H1 (cell line): ENCODE results near the gene REC8. TPM values are rescaled to one million over a fixed set of nuclear protein-coding genes. Genes with fewer than 3 reads are reported as not detected.
A peak's percentile ranks its signal among the peaks of the same experiment; 100 is the strongest.

ENCODE experiments used
- CTCF ChIA-PET: fragments of 300-600 bp; sonication (Branson Sonifier 250); formaldehyde crosslinking; loops from one replicate; lab custom pipeline; 2021; ENCODE audit not compliant: partially characterized antibody; lab: Charles Lee
- POLR2A ChIA-PET: fragments of 300-600 bp; sonication (Branson Sonifier 250); formaldehyde crosslinking; loops from one replicate; lab custom pipeline; 2021; ENCODE audit warnings: inconsistent platforms; ENCODE audit not compliant: partially characterized antibody; lab: Charles Lee
- DNase-seq, 2 experiments: peaks; one replicate each; pipeline versions ENCODE4 v3.0.0 to v3.0.0-alpha.2; 2010 to 2022; ENCODE audit warnings: low spot score in 2 of 2, low read depth in 1 of 2, mixed read lengths in 1 of 2
- FAIRE-seq: peaks from 2 replicates; lab custom pipeline; 2011; peaks lifted over from hg19 to GRCh38; lab: Jason Lieb, UNC
- H2AFZ ChIP-seq: 2 replicates; pipeline ENCODE4 v1.8.1; 2012; ENCODE audit warnings: low read length, inconsistent platforms
- H2AK5ac ChIP-seq: 2 replicates; pipeline ENCODE4 v1.6.1; 2013; ENCODE audit warnings: low read depth, low read length
- H2BK120ac ChIP-seq: replicated peaks from 2 replicates; pipeline ENCODE3; 2013; ENCODE audit warnings: low read depth, low read length, inconsistent platforms
- H2BK12ac ChIP-seq: 2 replicates; pipeline ENCODE4 v1.6.1; 2013; ENCODE audit warnings: low read depth, low read length
- H2BK15ac ChIP-seq: 2 replicates; pipeline ENCODE4 v1.6.1; 2013; ENCODE audit warnings: low read length
- H2BK20ac ChIP-seq: 2 replicates; pipeline ENCODE4 v1.6.1; 2013; ENCODE audit warnings: low read length
- H2BK5ac ChIP-seq: 2 replicates; pipeline ENCODE4 v1.6.1; 2013; ENCODE audit warnings: low read depth, low read length
- H3K14ac ChIP-seq: 2 replicates; pipeline ENCODE4 v1.6.1; 2013; ENCODE audit warnings: inconsistent platforms; ENCODE audit not compliant: insufficient read length
- H3K18ac ChIP-seq: 2 replicates; pipeline ENCODE4 v1.6.1; 2013; ENCODE audit warnings: low read length; ENCODE audit errors: extremely low read depth
- H3K23ac ChIP-seq: 2 replicates; pipeline ENCODE4 v1.6.1; 2013; ENCODE audit warnings: inconsistent platforms; ENCODE audit not compliant: insufficient read length
- H3K23me2 ChIP-seq: 2 replicates; pipeline ENCODE4 v1.6.1; 2013; ENCODE audit warnings: low read depth, low read length
- H3K27ac ChIP-seq: 2 replicates; pipeline ENCODE4 v1.6.1; 2011; ENCODE audit warnings: low read depth, low read length, inconsistent platforms
- H3K27me3 ChIP-seq, 4 experiments: replicated peaks in 1 of 4; 1 replicate in 1 of 4; 2 replicates in 3 of 4; pipeline versions ENCODE4 v1.6.1 to v1.8.1; 2011 to 2013; ENCODE audit warnings: low read length in 3 of 4, mild to moderate bottlenecking in 3 of 4, inconsistent platforms in 2 of 4, mixed read lengths in 2 of 4, moderate library complexity in 1 of 4; ENCODE audit not compliant: control insufficient read depth in 3 of 4, insufficient read depth in 3 of 4; ENCODE audit errors: extremely low read depth in 1 of 4
- H3K36me3 ChIP-seq, 4 experiments: 2 replicates each; pipeline versions ENCODE4 v1.6.1 to v1.8.1; 2011 to 2013; ENCODE audit warnings: mild to moderate bottlenecking in 4 of 4, low read length in 3 of 4, moderate library complexity in 2 of 4, control low read depth in 1 of 4, inconsistent platforms in 1 of 4; ENCODE audit not compliant: insufficient read depth in 4 of 4, control insufficient read depth in 2 of 4
- H3K4ac ChIP-seq: replicated peaks from 2 replicates; pipeline ENCODE3; 2013; ENCODE audit warnings: low read length, low read depth, mixed read lengths, inconsistent platforms; ENCODE audit not compliant: insufficient read length
- H3K4me1 ChIP-seq, 4 experiments: replicated peaks in 1 of 4; 1 replicate in 1 of 4; 2 replicates in 3 of 4; pipeline versions ENCODE4 v1.6.1 to v1.8.1; 2011 to 2013; ENCODE audit warnings: low read length in 3 of 4, inconsistent platforms in 2 of 4, mixed read lengths in 1 of 4; ENCODE audit not compliant: insufficient read depth in 4 of 4, control insufficient read depth in 3 of 4
- H3K4me2 ChIP-seq, 2 experiments: 2 replicates each; pipeline versions ENCODE4 v1.6.1 to v1.8.1; 2011 to 2013; ENCODE audit warnings: low read depth in 2 of 2, low read length in 2 of 2, control low read depth in 1 of 2, inconsistent platforms in 1 of 2, mild to moderate bottlenecking in 1 of 2; ENCODE audit not compliant: insufficient read depth in 1 of 2
- H3K4me3 ChIP-seq, 4 experiments: fragments of 200-600, 300-600 bp in 1 of 4; sonication (generic), shearing (Covaris generic), sonication (Bioruptor Twin) in 1 of 4; 2 replicates each; pipeline versions ENCODE4 v1.5.1 to v1.8.1; 2011 to 2016; ENCODE audit warnings: low read length in 4 of 4, low read depth in 3 of 4, control low read depth in 2 of 4, inconsistent platforms in 2 of 4, mild to moderate bottlenecking in 2 of 4, mixed read lengths in 1 of 4, moderate library complexity in 1 of 4; ENCODE audit not compliant: insufficient read depth in 2 of 4; ENCODE audit errors: extremely low read depth in 1 of 4
- H3K56ac ChIP-seq: replicated peaks from 2 replicates; pipeline ENCODE3; 2013; ENCODE audit warnings: low read depth, mild to moderate bottlenecking, mixed read lengths, low read length, inconsistent platforms; ENCODE audit not compliant: insufficient read length
- H3K79me1 ChIP-seq: 2 replicates; pipeline ENCODE4 v1.6.1; 2013; ENCODE audit warnings: low read depth, low read length, control low read depth
- H3K79me2 ChIP-seq, 2 experiments: 2 replicates each; pipeline versions ENCODE4 v1.6.1 to v1.8.1; 2012 to 2013; ENCODE audit warnings: low read length in 2 of 2, mild to moderate bottlenecking in 2 of 2, inconsistent platforms in 1 of 2; ENCODE audit not compliant: insufficient read depth in 2 of 2, control insufficient read depth in 1 of 2
- H3K9ac ChIP-seq, 4 experiments: replicated peaks in 1 of 4; 1 replicate in 1 of 4; 2 replicates in 3 of 4; pipeline versions ENCODE4 v1.6.1 to v1.8.1; 2011 to 2013; ENCODE audit warnings: low read depth in 3 of 4, low read length in 3 of 4, control low read depth in 2 of 4, mild to moderate bottlenecking in 2 of 4, moderate library complexity in 2 of 4, inconsistent platforms in 1 of 4; ENCODE audit errors: extremely low read depth in 1 of 4
- H3K9me3 ChIP-seq, 2 experiments: 2 replicates each; pipeline versions ENCODE4 v1.6.1 to v1.8.1; 2012 to 2013; ENCODE audit warnings: mild to moderate bottlenecking in 2 of 2, moderate library complexity in 2 of 2, control low read depth in 1 of 2, inconsistent platforms in 1 of 2, low read depth in 1 of 2, low read length in 1 of 2, mixed read lengths in 1 of 2; ENCODE audit not compliant: insufficient read depth in 2 of 2
- H4K20me1 ChIP-seq, 2 experiments: replicated peaks in 1 of 2; 2 replicates each; pipeline versions ENCODE3 to v1.8.1; 2011 to 2013; ENCODE audit warnings: inconsistent platforms in 2 of 2, low read length in 2 of 2, mild to moderate bottlenecking in 1 of 2; ENCODE audit not compliant: insufficient read depth in 2 of 2, control insufficient read depth in 1 of 2
- H4K5ac ChIP-seq: 2 replicates; pipeline ENCODE4 v1.6.1; 2013; ENCODE audit warnings: low read length, low read depth, mixed read lengths, inconsistent platforms; ENCODE audit not compliant: insufficient read length
- H4K8ac ChIP-seq: 2 replicates; pipeline ENCODE4 v1.8.0; 2013; ENCODE audit warnings: mild to moderate bottlenecking, moderate library complexity, low read length, inconsistent platforms; ENCODE audit not compliant: insufficient read depth; ENCODE audit errors: extremely low read depth
- H4K91ac ChIP-seq: replicated peaks from 2 replicates; pipeline ENCODE3; 2013; ENCODE audit warnings: low read length, mixed read lengths, inconsistent platforms; ENCODE audit not compliant: insufficient read length
- ASH2L ChIP-seq: fragments of 200-600, 300-600 bp; sonication (generic); IDR thresholded peaks from one replicate; pipeline ENCODE4 v1.7.1; 2017; ENCODE audit warnings: low read length
- CBX5 ChIP-seq: fragments of 300-800, 300-1000 bp; sonication (generic); IDR thresholded peaks from 2 replicates; pipeline ENCODE4 v1.7.1; 2016; ENCODE audit warnings: antibody characterized with exemption, low read length, low read depth
- CHD1 ChIP-seq: IDR thresholded peaks from 2 replicates; pipeline ENCODE4 v1.6.1; 2012; ENCODE audit warnings: low read depth, low read length, improper control_type of control experiment
- FOSL1 ChIP-seq: IDR thresholded peaks from 2 replicates; pipeline ENCODE4 v1.6.1; 2011; ENCODE audit warnings: mild to moderate bottlenecking, low read depth, low read length, moderate library complexity; ENCODE audit not compliant: insufficient read depth
- JUN ChIP-seq: IDR thresholded peaks from 2 replicates; pipeline ENCODE4 v1.6.1; 2011; ENCODE audit warnings: low read depth, mild to moderate bottlenecking, improper control_type of control experiment, low read length
- KDM1A ChIP-seq: fragments of 200-600, 300-600 bp; sonication (generic); IDR thresholded peaks from 2 replicates; pipeline ENCODE4 v1.7.1; 2016; ENCODE audit warnings: mild to moderate bottlenecking, low read length, borderline replicate concordance
- POLR2AphosphoS5 ChIP-seq: IDR thresholded peaks from 2 replicates; pipeline ENCODE4 v1.6.1; 2011; ENCODE audit warnings: low read depth, low read length
- RAD21 ChIP-seq, 2 experiments: IDR thresholded peaks in 1 of 2; conservative IDR thresholded peaks in 1 of 2; 2 replicates each; pipeline ENCODE4 v1.6.1; 2011; ENCODE audit warnings: low read depth in 2 of 2, low read length in 2 of 2, improper control_type of control experiment in 1 of 2, inconsistent platforms in 1 of 2, mild to moderate bottlenecking in 1 of 2, moderate library complexity in 1 of 2
- SP2 ChIP-seq: IDR thresholded peaks from 2 replicates; pipeline ENCODE4 v1.6.1; 2012; ENCODE audit warnings: mild to moderate bottlenecking, low read length, inconsistent platforms
- TEAD4 ChIP-seq: IDR thresholded peaks from 2 replicates; pipeline ENCODE4 v1.6.1; 2012; ENCODE audit warnings: low read depth, low read length, inconsistent platforms, mixed read lengths
- YY1 ChIP-seq: IDR thresholded peaks from 2 replicates; pipeline ENCODE4 v1.6.1; 2011; ENCODE audit warnings: low read depth, mild to moderate bottlenecking, low read length
- whole genome bisulfite sequencing, 2 experiments: shearing (Covaris generic) in 1 of 2; methylation state at CpG; one replicate each; pipeline versions ENCODE4 v1.1.6 to v1.1.7; 2013 to 2015; ENCODE audit warnings: low lambda C conversion rate in 2 of 2, mixed read lengths in 2 of 2, inconsistent platforms in 1 of 2, low coverage in 1 of 2, missing lambda C conversion rate in 1 of 2; ENCODE audit not compliant: insufficient replicate concordance in 2 of 2, insufficient coverage in 1 of 2, insufficient read length in 1 of 2; ENCODE audit errors: extremely low coverage in 1 of 2, missing lambda C conversion rate in 1 of 2; 5-methylcytosine and 5-hydroxymethylcytosine counted together
- polyA plus RNA-seq, 7 experiments: library from polyadenylated mRNA; depleted of rRNA in 3 of 7; stranded (reverse) in 5 of 7; unstranded in 2 of 7; fragments of >200 nt in 5 of 7; fragments of 200-250 nt in 2 of 7; gene quantifications; 1 replicate in 5 of 7; 2 replicates in 1 of 7; 4 replicates in 1 of 7; pipeline versions ENCODE4 v1.2.1 to v1.2.3, GENCODE V29; 2011 to 2013; ENCODE audit warnings: missing spikeins in 2 of 7, mixed read lengths in 2 of 7
- total RNA-seq: library from RNA; stranded (reverse); fragmentation: NEBNext Ultra II Directional; extraction: Animal tissue kit (Norgen Biotek cat#: 25700); gene quantifications from 2 replicates; pipeline ENCODE4 v1.2.1, GENCODE V29; 2021

Gene REC8
- total and polyA plus RNA-seq, 2 of the 8 experiments (the other 6 are each of a cell fraction or from before 2014, with no cell fraction given), result 9.8 to 28.5 TPM

DNA sequence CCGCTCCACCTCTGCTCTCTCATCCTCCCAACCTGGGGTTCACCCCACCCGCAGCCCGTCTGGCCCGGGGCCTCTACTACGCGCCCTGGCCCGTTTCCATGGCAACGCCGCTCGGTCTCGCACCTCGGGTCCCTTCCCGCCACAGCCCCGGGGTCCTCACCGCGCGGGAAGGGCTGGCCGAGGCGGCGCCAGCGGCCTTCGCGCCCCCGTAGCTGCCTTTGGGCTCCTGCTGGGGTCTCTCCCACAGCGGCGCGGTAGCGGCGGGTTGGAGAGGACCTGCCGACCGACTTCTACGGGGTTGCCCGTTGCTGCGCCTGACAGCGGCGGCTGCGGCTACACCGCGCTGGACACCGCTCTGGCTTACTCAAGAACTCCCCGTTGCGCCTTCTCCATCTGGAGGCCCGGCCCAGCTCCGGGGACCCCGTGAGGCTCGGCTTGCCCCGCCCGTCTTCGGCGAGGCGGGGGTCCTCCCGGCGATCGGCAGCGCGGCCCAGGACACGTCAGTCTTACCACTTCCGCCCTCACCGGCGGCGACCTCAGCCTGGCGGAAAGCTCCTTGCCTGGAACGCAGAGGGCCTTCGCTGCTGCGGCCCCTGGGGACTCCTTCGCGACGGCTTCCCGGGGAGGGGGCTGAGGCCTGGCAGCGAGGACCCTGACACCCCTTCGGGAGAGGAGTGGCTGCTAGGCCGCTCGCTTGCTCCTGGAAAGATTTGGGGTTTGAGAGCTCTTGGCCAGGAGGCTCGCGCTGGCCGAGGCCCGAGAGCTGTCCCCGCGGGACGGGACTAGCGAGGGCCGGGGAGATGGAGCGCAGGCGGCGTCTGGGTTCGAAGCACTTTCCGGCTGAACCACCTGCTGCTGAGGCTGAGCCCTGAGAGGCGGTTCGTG lies 23.5 kb downstream of the REC8 start, which contains the start of gene TM9SF1:
Gene TM9SF1 (minus strand): TSS at position 256 of the 885 bp plus-strand sequence. CDS start 422 bp downstream, outside the sequence.
- Histone ChIP-seq H4K8ac (peak within 1 kb of the TSS; percentile 99), H2BK15ac (no peak within 1 kb of the TSS), H3K4me3 (peak within 1 kb of the TSS; percentile 65 to 88 (median 84)), H3K36me3 (peaks cover 4 to 6% (median 5%) of the 10 kb centered on the region in 4 experiments; a peak in 5 of 8 replicates), H3K27ac (peak within 1 kb of the TSS; percentile 95), H3K9me3 (no peaks in the 10 kb centered on the region; a peak in 1 of 4 replicates), H3K79me1 (peaks cover 3% of the 10 kb centered on the region; the same call in 1 of the 2 replicates), H3K56ac (peak within 1 kb of the TSS; percentile 90), H2AK5ac (no peak within 1 kb of the TSS), H2BK120ac (no peak within 1 kb of the TSS), H3K79me2 (peaks cover 0 to 3% of the 10 kb centered on the region in 2 experiments; a peak in 2 of 4 replicates), H2AFZ (peak within 1 kb of the TSS; percentile 60; the same call in 1 of the 2 replicates), H3K4me2 (peak within 1 kb of the TSS; percentile 79 to 94), H2BK5ac (peak within 1 kb of the TSS; percentile 91), H3K4ac (peak within 1 kb of the TSS; percentile 92), H4K20me1 (no peaks in the 10 kb centered on the region), H3K9ac (peak within 1 kb of the TSS; percentile 78 to 97 (median 87)), H2BK20ac (no peak within 1 kb of the TSS), H3K23ac (no peak within 1 kb of the TSS), H3K4me1 (peaks cover 0 to 9% (median 3%) of the 10 kb centered on the region in 4 experiments; a peak in 3 of 7 replicates), H4K91ac (peak within 1 kb of the TSS; percentile 93), H3K27me3 (no peaks in the 10 kb centered on the region), H4K5ac (peak within 1 kb of the TSS; percentile 73), H3K18ac (peak within 1 kb of the TSS; percentile 93), H2BK12ac (peak within 1 kb of the TSS; percentile 52; the same call in 1 of the 2 replicates), H3K14ac (no peak within 1 kb of the TSS), H3K23me2 (peaks cover 5% of the 10 kb centered on the region; the same call in 1 of the 2 replicates)
- DNase-seq (peak; percentile 83 to 93), FAIRE-seq (no peak)
- POLR2A ChIA-PET, result interaction anchor here (0.6 to 4.7 kb wide), 31 partner anchors 9 to 640 kb away, joined by 3 to 119 read pairs (median 4); partner anchors contain the start of genes AP1G2, CHMP4A, EMC9 and GMPR2
- WGBS, 2 experiments, result 1% methylated on average over 86 of the region's 89 CpGs; no CpG with 5 or more reads in 1 of the 2 experiments
- CTCF ChIA-PET, result interaction anchor here (0.9 to 2.1 kb wide), 6 partner anchors 20 to 201 kb away, joined by 3 to 7 read pairs (median 4); partner anchors contain the start of genes MDP1 and TINF2
- TF ChIP-seq RAD21 (IDR thresholded peaks at IDR 0.05 in 1 of 2, conservative IDR thresholded peaks at IDR 0.05 in 1 of 2; ENCODE audit: low read depth in 2 of 2, low read length in 2 of 2), result no peak
- no peak for TF ChIP-seq YY1
- TF ChIP-seq POLR2AphosphoS5, result peak; percentile 75
- TF ChIP-seq CBX5, result no peak
- peak; percentile 51; the same call in 1 of the 2 replicates for TF ChIP-seq KDM1A
- TF ChIP-seq ASH2L, result peak; percentile 94
- no peak for TF ChIP-seq SP2
- no peak for TF ChIP-seq JUN
- no peak for TF ChIP-seq CHD1
- TF ChIP-seq FOSL1, result no peak
- TF ChIP-seq TEAD4, result 0 out of 2 replicates have a peak, but pooled peaks have one; percentile 4
